ENCODE results near the gene GPATCH1.
A peak's percentile ranks its signal among the peaks of the same experiment; 100 is the strongest.

Gene GPATCH1

GRCh38 chr19:33063753-33064457 lies 17.1 kb upstream of the GPATCH1 start:
- DNase-seq (ENCODE audit: low read depth in 2 of 2), result no peak

- DNase-seq (ENCODE audit: low read depth in 2 of 2), result peak in 1 of 2 donors; percentile 9
These were observed 16.6 kb upstream of the GPATCH1 start for GRCh38 chr19:33064458-33064791.

- peak; percentile 45 to 51 for DNase-seq (ENCODE audit: low read depth in 2 of 2)
These were observed 16.0 kb upstream of the GPATCH1 start, which contains the start of gene RHPN2 for GRCh38 chr19:33064792-33065550. RHPN2 (minus strand) TSS chr19:33064888; CDS start chr19:33064852, 36 bp downstream.

- DNase-seq (ENCODE audit: low read depth in 2 of 2), result no peak
These were observed 14.4 kb upstream of the GPATCH1 start for GRCh38 chr19:33066543-33066942.

- DNase-seq (ENCODE audit: low read depth in 2 of 2), result no peak
These were observed 13.9 kb upstream of the GPATCH1 start for GRCh38 chr19:33067121-33067520.

- no peak for DNase-seq (ENCODE audit: low read depth in 2 of 2)
These were observed 9.1 kb upstream of the GPATCH1 start for GRCh38 chr19:33071887-33072286.

- DNase-seq (ENCODE audit: low read depth in 2 of 2), result no peak
These were observed 5.5 kb upstream of the GPATCH1 start for GRCh38 chr19:33075519-33075918.

GRCh38 chr19:33085570-33086128 lies 4.7 kb downstream of the GPATCH1 start:
- no peak for DNase-seq (ENCODE audit: low read depth in 2 of 2)

- no peak for DNase-seq (ENCODE audit: low read depth in 2 of 2)
These were observed 6.0 kb downstream of the GPATCH1 start for GRCh38 chr19:33086955-33087354.

- DNase-seq (ENCODE audit: low read depth in 2 of 2), result no peak
These were observed 8.0 kb downstream of the GPATCH1 start for GRCh38 chr19:33089010-33089409.

- DNase-seq (ENCODE audit: low read depth in 2 of 2), result no peak
These were observed 9.2 kb downstream of the GPATCH1 start for GRCh38 chr19:33090179-33090578.

- no peak for DNase-seq (ENCODE audit: low read depth in 2 of 2)
These were observed 12.6 kb downstream of the GPATCH1 start for GRCh38 chr19:33093420-33094210.

- no peak for DNase-seq (ENCODE audit: low read depth in 2 of 2)
These were observed 13.6 kb downstream of the GPATCH1 start for GRCh38 chr19:33094436-33095067.

GRCh38 chr19:33096005-33096404 lies 15.0 kb downstream of the GPATCH1 start:
- no peak for DNase-seq (ENCODE audit: low read depth in 2 of 2)

GRCh38 chr19:33098055-33098534 lies 17.1 kb downstream of the GPATCH1 start:
- DNase-seq (ENCODE audit: low read depth in 2 of 2), result no peak

- DNase-seq (ENCODE audit: low read depth in 2 of 2), result no peak
These were observed 20.1 kb downstream of the GPATCH1 start for GRCh38 chr19:33100894-33101644.

- DNase-seq (ENCODE audit: low read depth in 2 of 2), result no peak
These were observed 21.9 kb downstream of the GPATCH1 start for GRCh38 chr19:33102893-33103292.

- no peak for DNase-seq (ENCODE audit: low read depth in 2 of 2)
These were observed 27.2 kb downstream of the GPATCH1 start for GRCh38 chr19:33108161-33108560.

GRCh38 chr19:33110137-33110910 lies 29.3 kb downstream of the GPATCH1 start:
- no peak for DNase-seq (ENCODE audit: low read depth in 2 of 2)

GRCh38 chr19:33111587-33111986 lies 30.6 kb downstream of the GPATCH1 start:
- no peak for DNase-seq (ENCODE audit: low read depth in 2 of 2)

All from stimulated activated CD4-positive, alpha-beta T cell treated with anti-CD3 and anti-CD28 coated beads, Interleukin-15, amount 100 ng/mL, for 48 hours (primary cell).